HepG2 (cell line): ENCODE measurements around the gene FTL. TPM values are rescaled to one million over a fixed set of nuclear protein-coding genes. Genes with fewer than 3 reads are reported as not detected.

Source experiments
- SIN3B ChIP-seq: fragments of 150-350 bp; IDR thresholded peaks from 2 replicates; pipeline ENCODE4 v1.6.1; 2014; ENCODE audit warnings: low read length
- SKIL ChIP-seq: sonication (generic); formaldehyde crosslinking; IDR thresholded peaks from 2 replicates; pipeline ENCODE4 v1.8.0; 2022; ENCODE audit warnings: missing genetic modification reagents, mild to moderate bottlenecking, moderate library complexity, borderline replicate concordance
- TMF1 ChIP-seq: sonication (generic); formaldehyde crosslinking; IDR thresholded peaks from 2 replicates; pipeline ENCODE4 v1.8.1; 2022; ENCODE audit warnings: low read depth, missing genetic modification reagents
- YEATS4 ChIP-seq: sonication (generic); formaldehyde crosslinking; IDR thresholded peaks from 2 replicates; pipeline ENCODE4 v1.4.0; 2020; ENCODE audit warnings: missing genetic modification reagents, borderline replicate concordance
- ZBTB4 ChIP-seq: sonication (generic); formaldehyde crosslinking; IDR thresholded peaks from 2 replicates; pipeline ENCODE4 v1.4.0; 2020; ENCODE audit warnings: missing genetic modification reagents, mild to moderate bottlenecking, borderline replicate concordance
- ZBTB44 ChIP-seq: sonication (generic); formaldehyde crosslinking; IDR thresholded peaks from 2 replicates; pipeline ENCODE4 v1.4.0; 2020; ENCODE audit warnings: missing genetic modification reagents
- ZNF138 ChIP-seq: sonication (generic); formaldehyde crosslinking; IDR thresholded peaks from 2 replicates; pipeline ENCODE4 v1.5.0; 2020; ENCODE audit warnings: mild to moderate bottlenecking, low read depth, missing genetic modification reagents
- ZNF275 ChIP-seq: sonication (generic); formaldehyde crosslinking; IDR thresholded peaks from 2 replicates; pipeline ENCODE4 v1.8.0; 2022; ENCODE audit warnings: missing genetic modification reagents, mild to moderate bottlenecking, inconsistent platforms, borderline replicate concordance
- ZNF354B ChIP-seq: sonication (generic); formaldehyde crosslinking; IDR thresholded peaks from 2 replicates; pipeline ENCODE4 v1.8.0; 2022; ENCODE audit warnings: mild to moderate bottlenecking, missing genetic modification reagents
- ZNF607 ChIP-seq: sonication (generic); formaldehyde crosslinking; IDR thresholded peaks from 2 replicates; pipeline ENCODE4 v1.5.1; 2020; ENCODE audit warnings: missing genetic modification reagents, mild to moderate bottlenecking, borderline replicate concordance
- ZNF770 ChIP-seq: sonication (generic); formaldehyde crosslinking; IDR thresholded peaks from 2 replicates; pipeline ENCODE4 v1.5.0; 2020; ENCODE audit warnings: mild to moderate bottlenecking, missing genetic modification reagents
- ZSCAN31 ChIP-seq: sonication (generic); formaldehyde crosslinking; IDR thresholded peaks from 2 replicates; pipeline ENCODE4 v1.5.0; 2020; ENCODE audit warnings: low read depth, mild to moderate bottlenecking, missing genetic modification reagents
- polyA plus RNA-seq, 8 experiments: library from polyadenylated mRNA; depleted of rRNA in 3 of 8; stranded (reverse) in 7 of 8; unstranded in 1 of 8; fragments of >200 nt; fragmentation: Illumina TruSeq in 4 of 8; extraction: Trizol in 4 of 8; gene quantifications; 2 replicates each; pipeline versions ENCODE4 v1.2.1 to v1.2.3, GENCODE V29; 2011 to 2016; ENCODE audit warnings: low read depth in 4 of 8, missing spikeins in 1 of 8, mixed read lengths in 1 of 8; ENCODE audit not compliant: insufficient read depth in 1 of 8
- total RNA-seq, 5 experiments: library from RNA; depleted of rRNA; stranded (reverse); fragments of >200 nt; fragmentation: Illumina TruSeq; extraction: Trizol; gene quantifications; 2 replicates each; pipeline ENCODE4 v1.2.3, GENCODE V29; 2016; ENCODE audit warnings: low read depth in 1 of 5

FTL gene
- total and polyA plus RNA-seq, 2 of the 13 experiments (the other 11 are each of a cell fraction or from before 2014, with no cell fraction given): 2,721 to 8,800 TPM

- TF ChIP-seq SKIL (peak; percentile 31; the same call in 1 of the 2 replicates), ZNF354B (0 out of 2 replicates have a peak, but pooled peaks have one; percentile 62), ZNF770 (CRISPR knock-in tag) (peak; percentile 7; the same call in 1 of the 2 replicates), YEATS4 (CRISPR knock-in tag) (peak; percentile 6; the same call in 1 of the 2 replicates), ZNF275 (peak; percentile 29; the same call in 1 of the 2 replicates), ZBTB4 (peak; percentile 64; the same call in 1 of the 2 replicates), ZSCAN31 (CRISPR knock-in tag) (peak; percentile 27; the same call in 1 of the 2 replicates), ZNF607 (CRISPR knock-in tag) (peak; percentile 19; the same call in 1 of the 2 replicates), TMF1 (CRISPR knock-in tag) (peak; percentile 80; the same call in 1 of the 2 replicates), ZBTB44 (CRISPR knock-in tag) (no peak), SIN3B (no peak; the same call in 1 of the 2 replicates), ZNF138 (CRISPR knock-in tag) (no peak)
These were observed 27.6 kb downstream of the FTL start (continued) for GRCh38 chr19:48992581-48993174.
